GM19099 (cell line): Measurements from ENCODE around the gene CENPU.

Source experiments
- POLR2A ChIP-seq: IDR thresholded peaks from 3 replicates; pipeline ENCODE4 v1.6.1; 2011; ENCODE audit warnings: low read depth; ENCODE audit not compliant: insufficient read length; ENCODE audit errors: extremely low read depth

The CENPU gene, protein sequence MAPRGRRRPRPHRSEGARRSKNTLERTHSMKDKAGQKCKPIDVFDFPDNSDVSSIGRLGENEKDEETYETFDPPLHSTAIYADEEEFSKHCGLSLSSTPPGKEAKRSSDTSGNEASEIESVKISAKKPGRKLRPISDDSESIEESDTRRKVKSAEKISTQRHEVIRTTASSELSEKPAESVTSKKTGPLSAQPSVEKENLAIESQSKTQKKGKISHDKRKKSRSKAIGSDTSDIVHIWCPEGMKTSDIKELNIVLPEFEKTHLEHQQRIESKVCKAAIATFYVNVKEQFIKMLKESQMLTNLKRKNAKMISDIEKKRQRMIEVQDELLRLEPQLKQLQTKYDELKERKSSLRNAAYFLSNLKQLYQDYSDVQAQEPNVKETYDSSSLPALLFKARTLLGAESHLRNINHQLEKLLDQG

DNA sequence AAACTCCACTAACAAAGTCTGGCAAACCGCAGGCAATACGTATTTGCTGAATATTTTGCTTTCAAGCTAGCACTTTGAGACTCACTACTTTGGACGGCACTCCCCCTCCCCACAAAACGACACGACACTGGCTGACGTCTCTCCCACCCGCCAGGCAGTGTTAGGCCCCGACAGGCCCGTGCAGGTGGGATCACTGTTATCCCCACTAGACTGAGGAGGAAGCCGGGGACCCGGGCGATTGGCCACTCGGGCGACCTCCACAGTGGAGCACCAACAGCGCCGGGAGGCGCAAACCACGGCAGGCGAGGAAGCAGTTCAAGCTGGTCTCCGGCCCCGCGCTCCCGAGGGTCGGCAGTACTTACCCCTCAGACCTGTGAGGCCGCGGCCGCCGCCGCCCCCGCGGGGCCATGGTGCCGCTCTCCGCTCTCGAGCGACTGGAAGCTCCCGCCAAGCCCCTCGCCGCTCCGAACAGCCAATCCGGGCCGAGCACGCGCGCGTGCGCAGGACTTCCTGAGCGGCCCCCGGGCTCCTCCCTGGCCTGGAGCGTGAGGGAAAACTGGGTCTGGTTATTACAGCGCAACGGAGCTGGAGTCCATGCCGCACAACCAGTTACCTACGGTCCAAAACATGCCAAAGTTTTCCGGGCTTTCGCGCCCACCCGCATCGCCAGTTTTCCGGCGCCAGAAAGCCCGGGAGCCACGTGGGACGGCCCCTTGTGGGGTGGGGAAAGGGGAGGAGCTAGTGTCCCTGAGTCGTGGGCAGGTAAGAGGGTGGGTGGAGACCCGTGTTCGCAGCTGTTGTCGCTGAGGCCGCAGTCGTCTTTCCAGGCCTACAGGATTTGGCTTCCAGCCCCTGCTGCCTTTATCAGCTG lies at the start of gene CENPU:
CENPU (minus strand) TSS at position 443 of the 871 bp plus-strand sequence; CDS start at position 409, 34 bp downstream.
- TF ChIP-seq POLR2A: peak; percentile 80

DNA sequence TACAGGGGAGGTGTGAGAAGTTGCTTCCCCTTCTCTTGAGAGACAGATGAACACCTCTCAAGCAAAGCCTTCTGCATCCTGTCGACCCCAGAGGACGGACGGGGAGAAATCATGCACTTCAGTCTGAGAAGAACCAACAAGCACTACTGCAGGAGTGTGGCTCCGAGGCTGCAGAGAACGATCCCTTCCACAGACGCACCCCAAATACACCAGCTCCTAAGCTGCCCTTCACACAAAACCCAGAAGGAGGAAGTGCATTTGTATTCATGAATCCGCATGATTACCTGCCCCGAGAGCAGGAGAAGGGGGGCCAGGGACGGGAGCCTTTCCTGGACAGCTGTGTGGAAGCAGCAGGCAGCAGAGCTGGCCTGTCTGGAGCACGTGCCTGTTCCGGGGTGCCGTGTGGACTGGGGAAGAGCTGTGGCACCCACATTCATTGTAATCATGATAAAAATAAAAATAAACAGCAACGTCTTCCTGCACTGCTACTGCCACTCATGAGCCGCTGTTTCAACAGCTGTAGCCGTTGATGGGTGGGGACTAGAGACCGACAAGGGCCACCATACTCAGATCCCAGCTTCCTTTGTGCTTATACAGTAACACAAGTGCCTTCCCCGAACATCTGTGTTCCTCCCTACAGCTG lies 49.0 kb upstream of the CENPU start:
- no peak for TF ChIP-seq POLR2A

DNA sequence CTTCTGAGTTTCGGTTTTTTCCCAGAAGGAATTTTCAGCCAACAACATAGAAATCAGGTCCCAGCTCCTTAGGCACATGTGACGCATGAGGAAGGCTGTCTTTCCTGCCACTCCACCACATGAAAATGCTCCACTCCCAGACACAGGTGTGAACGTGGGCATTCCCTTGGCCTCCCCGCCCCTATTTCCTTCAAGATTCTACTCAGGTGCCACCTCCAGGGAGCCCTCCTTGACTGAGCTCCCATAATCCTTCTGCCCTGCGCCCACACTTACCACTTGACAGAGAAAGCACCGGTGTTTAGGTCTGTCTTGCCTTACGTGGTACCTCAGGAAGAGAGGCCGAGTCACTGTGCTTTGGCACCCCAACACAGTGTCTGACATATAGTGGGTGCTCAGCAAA lies 44.4 kb upstream of the CENPU start:
- TF ChIP-seq POLR2A: no peak

GRCh38 chr4:184776821-184777220 lies 42.9 kb upstream of the CENPU start:
- TF ChIP-seq POLR2A: no peak

DNA sequence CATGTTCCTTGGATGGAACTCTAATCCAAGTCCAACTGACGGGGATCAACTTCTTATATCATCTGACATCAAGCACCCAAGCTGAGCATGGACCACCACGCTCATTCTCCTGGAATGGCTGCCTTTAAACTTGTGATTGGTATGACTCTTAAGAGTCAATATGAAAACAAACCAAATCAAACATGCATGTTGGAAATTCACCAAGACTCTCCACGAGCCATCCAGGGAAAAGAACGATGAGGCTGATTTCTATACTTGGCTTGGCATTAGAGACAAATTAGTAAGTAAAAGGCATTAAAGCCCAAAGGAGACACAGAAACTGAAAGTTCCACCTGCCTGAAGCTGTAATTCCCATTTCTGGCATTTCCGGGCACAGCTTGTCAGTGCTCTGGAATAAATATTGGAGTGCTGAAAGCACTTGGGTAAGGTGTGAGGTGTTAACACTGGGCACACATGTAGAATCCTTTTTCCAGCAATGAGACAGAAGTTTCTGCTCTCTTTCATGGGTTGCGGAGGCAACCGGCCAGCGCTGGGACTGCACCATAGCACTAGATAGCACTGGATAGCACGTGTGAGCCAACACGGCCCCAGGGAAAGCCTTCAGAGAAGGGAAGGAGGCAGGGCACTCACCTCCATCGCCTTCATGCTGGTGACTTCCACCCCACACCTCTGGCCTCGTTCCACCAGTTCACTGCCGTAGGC lies 42.1 kb upstream of the CENPU start:
- no peak for TF ChIP-seq POLR2A

DNA sequence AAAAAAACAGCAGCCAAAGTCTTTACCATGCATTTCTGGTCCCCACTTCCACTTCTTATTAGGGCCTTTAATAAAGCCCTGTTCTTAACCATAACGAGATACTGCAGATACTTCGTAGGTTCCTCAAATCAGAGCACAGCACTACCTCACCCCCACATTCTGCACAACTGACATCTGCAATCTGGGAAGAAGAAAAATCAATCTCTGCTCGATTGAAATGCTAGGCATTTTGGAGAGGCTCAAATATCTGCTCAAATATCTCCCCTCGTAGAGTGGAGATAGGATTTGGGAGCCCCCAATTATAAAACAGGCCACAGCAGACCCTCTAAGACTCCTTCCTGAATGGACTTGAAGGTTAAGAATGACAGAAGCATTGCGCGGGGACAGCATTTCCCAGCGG lies 40.3 kb upstream of the CENPU start:
- TF ChIP-seq POLR2A: no peak

DNA sequence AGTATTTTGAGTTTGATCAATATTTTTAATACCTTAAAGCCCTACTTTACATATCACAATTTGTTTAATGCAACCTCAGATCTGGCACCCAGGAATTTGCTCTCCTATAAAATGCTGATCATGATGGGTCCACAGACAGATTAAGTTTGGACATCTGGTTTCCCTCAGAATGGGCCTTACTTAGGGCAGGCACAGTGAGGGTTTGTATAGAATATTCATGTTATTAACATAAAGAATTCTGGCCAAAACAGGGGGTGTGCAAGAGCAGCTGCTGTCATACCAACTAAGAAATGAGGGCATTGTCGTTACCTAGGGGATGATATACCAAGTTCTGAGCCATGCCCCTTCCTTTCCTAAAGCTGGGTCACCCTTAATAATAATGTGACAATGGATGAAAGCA lies 37.5 kb upstream of the CENPU start:
- TF ChIP-seq POLR2A: no peak

DNA sequence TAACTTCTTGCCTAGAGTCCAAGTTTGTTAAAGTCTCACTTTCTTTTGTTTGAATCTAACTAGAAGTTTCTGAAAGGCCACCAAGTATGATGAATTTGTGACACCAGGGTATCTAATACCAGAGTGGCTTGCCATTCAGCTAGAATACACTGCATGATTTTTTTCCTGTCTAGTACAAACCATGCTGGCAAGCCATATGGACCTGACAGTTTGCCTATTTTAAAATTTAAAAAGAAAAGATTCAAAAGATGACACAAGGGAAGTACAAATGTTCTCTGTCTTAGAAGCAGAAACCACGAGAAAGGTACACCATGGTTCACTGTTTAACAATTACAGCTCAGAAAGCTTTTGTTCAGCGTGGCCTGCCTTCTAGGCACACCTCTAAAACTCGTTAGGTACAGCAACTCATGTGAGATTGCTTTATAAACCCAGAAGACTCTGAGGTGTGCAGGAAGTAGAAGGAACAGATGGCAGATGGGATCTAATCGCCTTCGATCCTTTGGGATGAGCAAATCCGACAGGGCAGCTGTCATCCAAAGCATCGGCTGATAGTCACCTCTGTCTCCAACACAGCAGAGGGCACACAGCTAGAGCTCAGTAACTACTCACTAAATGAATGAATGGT lies 35.4 kb upstream of the CENPU start:
- TF ChIP-seq POLR2A: no peak

DNA sequence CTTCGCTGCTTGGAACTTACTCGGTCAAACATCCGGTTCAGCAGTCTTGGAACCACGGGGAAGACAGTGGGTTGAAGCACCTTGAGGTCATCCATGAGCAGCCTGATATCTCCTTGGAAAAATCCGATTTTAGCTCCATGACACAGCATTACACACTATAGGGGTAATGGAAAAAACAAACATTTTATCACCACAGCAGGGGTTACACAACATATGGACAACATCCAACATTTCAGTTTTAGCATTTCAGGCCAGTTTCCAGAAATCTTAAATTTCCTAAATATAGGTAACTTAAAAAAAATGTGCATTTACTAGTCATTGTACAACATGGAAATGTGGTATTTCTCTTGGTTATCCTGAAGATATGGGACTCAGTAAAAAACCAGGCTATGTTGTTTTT lies 34.4 kb upstream of the CENPU start:
- no peak for TF ChIP-seq POLR2A

GRCh38 chr4:184766446-184766845 lies 32.5 kb upstream of the CENPU start:
- no peak for TF ChIP-seq POLR2A

GRCh38 chr4:184765473-184766340 lies 31.8 kb upstream of the CENPU start:
- TF ChIP-seq POLR2A: no peak

DNA sequence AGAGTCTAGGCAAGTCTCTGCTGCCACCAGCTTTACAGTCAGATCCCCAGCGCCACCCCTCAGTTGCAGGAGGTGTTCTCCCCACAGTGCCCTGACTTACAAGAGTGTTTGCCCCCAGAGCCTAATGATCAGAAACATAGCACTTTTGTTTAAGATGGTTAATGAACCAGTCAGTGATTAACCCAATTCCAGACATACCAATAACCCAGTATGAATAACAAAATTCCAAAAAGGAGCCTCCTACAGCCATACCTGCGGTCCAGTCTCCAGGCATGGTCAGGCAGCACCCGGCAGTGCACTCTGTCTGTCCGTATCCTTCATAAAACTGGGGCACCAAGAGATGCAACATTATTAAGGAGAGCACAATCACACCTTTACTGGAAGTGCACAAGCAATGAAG lies 30.7 kb upstream of the CENPU start:
- no peak for TF ChIP-seq POLR2A

DNA sequence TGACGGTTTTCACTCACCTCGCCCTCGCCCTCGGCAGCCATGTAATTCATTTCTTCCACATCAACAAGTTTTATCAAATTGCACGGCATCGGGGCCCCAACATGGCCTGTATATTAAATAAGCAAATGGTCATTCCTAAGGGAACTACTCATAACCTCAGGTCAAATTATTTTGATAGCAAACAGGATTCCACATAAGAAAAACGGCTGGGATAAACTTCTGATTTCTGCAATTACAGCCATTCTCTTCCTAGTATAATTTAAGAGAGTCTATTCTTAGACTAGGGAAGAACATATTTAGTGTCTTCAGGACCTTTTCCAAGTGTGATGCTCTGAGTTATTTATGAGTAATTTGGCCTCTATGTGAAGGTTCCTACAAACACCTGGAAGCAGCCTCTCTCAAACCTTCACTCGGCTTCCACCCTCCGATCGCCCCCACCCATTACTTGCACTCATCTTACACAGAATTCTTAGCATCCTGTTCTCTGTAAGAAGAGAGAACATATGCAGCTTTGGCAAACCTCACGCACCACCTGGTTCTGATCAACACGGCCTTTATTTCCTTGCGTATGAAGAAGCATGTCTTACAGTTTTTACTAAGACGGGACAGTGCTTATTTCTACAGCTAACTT lies 29.4 kb upstream of the CENPU start:
- TF ChIP-seq POLR2A: no peak
